ENCODE data around the gene ADGRL3.

- TF ChIP-seq CTCF (conservative IDR thresholded peaks at IDR 0.05) = no peak
- TF ChIP-seq ZFX (IDR thresholded peaks at IDR 0.05) = no peak
These were observed 331.1 kb downstream of the ADGRL3 start for GRCh38 chr4:61531188-61531587.
